Stimulated activated CD8-positive, alpha-beta memory T cell treated with anti-CD3 and anti-CD28 coated beads, Interleukin-15, amount 100 ng/mL, for 48 hours (primary cell): ENCODE results near the gene LTB4R2.
"Not testable (repeated sequence)": the region's sequence is repeated elsewhere in the genome, so short reads cannot be mapped to it uniquely, and the experiment has no call there.

ENCODE experiments used
- DNase-seq, 2 donors: peaks; one replicate each; pipeline ENCODE4 v3.0.0-alpha.2; 2020; ENCODE audit warnings: low read depth in 2 of 2

Gene LTB4R2

GRCh38 chr14:24339284-24340151, 29.6 kb downstream of the LTB4R2 start, which contains the start of gene RIPK3:
Gene RIPK3, minus strand, starts transcription at chr14:24339991. Its CDS starts 165 bp downstream, at chr14:24339826.
- DNase-seq: peak; percentile 42 to 53

- no peak for DNase-seq
Observed at GRCh38 chr14:24340606-24341005, 30.7 kb downstream of the LTB4R2 start.

- no peak for DNase-seq
Observed at GRCh38 chr14:24342889-24343288, 32.9 kb downstream of the LTB4R2 start.

GRCh38 chr14:24343795-24344660, 34.1 kb downstream of the LTB4R2 start:
- no peak for DNase-seq

GRCh38 chr14:24347134-24347533, 37.2 kb downstream of the LTB4R2 start:
- no peak for DNase-seq

GRCh38 chr14:24348186-24348585, 38.2 kb downstream of the LTB4R2 start:
- DNase-seq: no peak

- no peak for DNase-seq
Observed at GRCh38 chr14:24349742-24350141, 39.8 kb downstream of the LTB4R2 start.

- no peak for DNase-seq
Observed at GRCh38 chr14:24351517-24351916, 41.6 kb downstream of the LTB4R2 start.

GRCh38 chr14:24353559-24354481, 43.9 kb downstream of the LTB4R2 start:
- no peak for DNase-seq

- DNase-seq: not testable (repeated sequence)
Observed at GRCh38 chr14:24354482-24354825, 44.5 kb downstream of the LTB4R2 start.

GRCh38 chr14:24355009-24355408, 45.1 kb downstream of the LTB4R2 start:
- DNase-seq: no peak

- DNase-seq: no peak
Observed at GRCh38 chr14:24356208-24356607, 46.3 kb downstream of the LTB4R2 start.

GRCh38 chr14:24360281-24360680, 50.3 kb downstream of the LTB4R2 start:
- no peak for DNase-seq

- DNase-seq: no peak
Observed at GRCh38 chr14:24361326-24361725, 51.4 kb downstream of the LTB4R2 start.
